Thyroid gland (tissue), 4 donors: Measurements from ENCODE around the gene PREP.

Source experiments
- POLR2A ChIP-seq, 2 donors: fragments of 450-650 bp; IDR thresholded peaks; one replicate each; pipeline ENCODE4 v1.6.1; 2017; ENCODE audit warnings: antibody characterized with exemption in 2 of 2, mild to moderate bottlenecking in 2 of 2, moderate library complexity in 1 of 2
- TF ChIP-seq, protein P1 (sequence below), 6 experiments: fragments of 200-600 bp in 3 of 6; fragments of 450-650 bp in 3 of 6; sonication (generic) in 3 of 6; IDR thresholded peaks; one replicate each; pipeline ENCODE4 v1.5.1; 2016 to 2019; ENCODE audit warnings: antibody characterized with exemption in 6 of 6, mild to moderate bottlenecking in 2 of 6, inconsistent platforms in 1 of 6, moderate library complexity in 1 of 6

DNA sequence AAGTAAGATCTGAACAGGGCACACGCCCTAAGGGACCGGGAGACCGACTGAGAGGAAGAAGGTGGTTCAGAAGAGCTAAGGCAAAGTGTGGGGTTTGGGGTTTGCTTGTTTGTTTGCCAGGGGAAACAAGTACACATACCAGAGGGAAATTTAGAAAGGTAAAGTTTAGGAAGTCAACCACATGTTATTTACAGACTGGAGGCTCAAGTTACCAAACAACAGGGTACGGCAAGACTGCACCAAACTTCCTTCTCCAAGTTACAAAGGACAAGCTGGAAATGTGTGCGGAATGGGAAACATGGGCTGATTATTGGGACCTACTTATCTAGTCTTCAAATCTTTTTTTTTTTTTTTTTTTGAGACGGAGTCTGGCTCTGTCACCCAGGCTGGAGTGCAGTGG, 11.2 kb downstream of the PREP start:
- TF ChIP-seq, protein P1, sequence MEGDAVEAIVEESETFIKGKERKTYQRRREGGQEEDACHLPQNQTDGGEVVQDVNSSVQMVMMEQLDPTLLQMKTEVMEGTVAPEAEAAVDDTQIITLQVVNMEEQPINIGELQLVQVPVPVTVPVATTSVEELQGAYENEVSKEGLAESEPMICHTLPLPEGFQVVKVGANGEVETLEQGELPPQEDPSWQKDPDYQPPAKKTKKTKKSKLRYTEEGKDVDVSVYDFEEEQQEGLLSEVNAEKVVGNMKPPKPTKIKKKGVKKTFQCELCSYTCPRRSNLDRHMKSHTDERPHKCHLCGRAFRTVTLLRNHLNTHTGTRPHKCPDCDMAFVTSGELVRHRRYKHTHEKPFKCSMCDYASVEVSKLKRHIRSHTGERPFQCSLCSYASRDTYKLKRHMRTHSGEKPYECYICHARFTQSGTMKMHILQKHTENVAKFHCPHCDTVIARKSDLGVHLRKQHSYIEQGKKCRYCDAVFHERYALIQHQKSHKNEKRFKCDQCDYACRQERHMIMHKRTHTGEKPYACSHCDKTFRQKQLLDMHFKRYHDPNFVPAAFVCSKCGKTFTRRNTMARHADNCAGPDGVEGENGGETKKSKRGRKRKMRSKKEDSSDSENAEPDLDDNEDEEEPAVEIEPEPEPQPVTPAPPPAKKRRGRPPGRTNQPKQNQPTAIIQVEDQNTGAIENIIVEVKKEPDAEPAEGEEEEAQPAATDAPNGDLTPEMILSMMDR (IDR thresholded peaks at IDR 0.05), result no peak
- no peak for TF ChIP-seq POLR2A (IDR thresholded peaks at IDR 0.05)
